Smooth muscle cell of the brain vasculature (primary cell): ENCODE measurements around the gene UMPS.

Experiments
- DNase-seq: peaks from one replicate; pipeline ENCODE4 v3.0.0-alpha.2; 2012; ENCODE audit warnings: low read depth, low spot score

Gene UMPS

DNA sequence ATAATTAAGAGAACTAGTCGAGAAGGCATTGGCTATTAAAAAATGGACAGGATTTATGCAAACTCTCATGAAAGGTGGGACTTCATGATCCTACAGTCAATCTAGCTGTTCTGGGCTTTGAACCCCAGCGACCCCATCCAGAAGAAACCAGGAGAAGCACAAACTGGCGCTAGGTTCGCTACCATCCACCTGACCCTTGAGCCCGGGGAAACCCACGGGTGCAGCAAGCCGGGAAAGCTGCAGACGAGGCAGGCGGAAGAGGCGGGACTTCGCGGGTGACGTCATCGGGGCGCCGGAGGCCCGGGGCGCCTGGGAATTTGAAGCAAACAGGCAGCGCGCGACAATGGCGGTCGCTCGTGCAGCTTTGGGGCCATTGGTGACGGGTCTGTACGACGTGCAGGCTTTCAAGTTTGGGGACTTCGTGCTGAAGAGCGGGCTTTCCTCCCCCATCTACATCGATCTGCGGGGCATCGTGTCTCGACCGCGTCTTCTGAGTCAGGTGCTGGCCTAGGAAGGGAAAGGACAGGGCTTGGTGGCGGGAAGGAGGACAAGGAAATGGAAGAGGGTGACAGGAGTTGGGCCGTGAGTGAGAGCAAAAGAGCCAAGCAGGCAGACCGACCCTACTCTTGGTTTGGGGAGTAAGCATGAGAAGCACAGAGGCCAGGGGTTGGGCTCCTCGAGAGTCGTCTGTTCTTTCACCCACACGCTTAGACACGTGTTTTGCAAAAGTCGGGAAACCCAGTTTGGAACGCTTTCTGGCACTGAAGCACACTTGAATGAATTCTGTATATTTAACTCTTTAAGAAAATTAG, at the start of gene UMPS:
UMPS (plus strand) TSS at position 324 of the 812 bp plus-strand sequence; CDS start at position 344, 20 bp downstream.
- DNase-seq: peak; percentile 23

DNA sequence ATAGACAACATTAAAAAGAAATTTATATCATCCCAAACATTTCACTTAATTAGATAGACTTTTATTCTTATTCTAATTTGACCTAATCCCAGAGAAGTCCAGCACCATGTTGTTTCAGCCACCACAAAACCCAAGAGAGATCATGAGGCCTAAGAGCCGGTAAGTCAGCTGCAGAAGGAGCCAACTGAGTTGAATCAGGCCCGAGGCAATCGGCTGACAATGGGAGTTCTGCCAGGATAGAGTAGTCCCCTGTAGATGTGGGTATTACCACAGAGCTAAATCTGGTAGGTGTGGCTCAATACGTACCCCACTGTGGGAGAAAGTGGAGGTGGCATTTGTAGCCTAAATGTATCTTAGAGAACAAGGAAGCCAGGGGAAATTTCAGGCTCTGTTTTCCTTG, 49.7 kb upstream of the UMPS start:
- no peak for DNase-seq

DNA sequence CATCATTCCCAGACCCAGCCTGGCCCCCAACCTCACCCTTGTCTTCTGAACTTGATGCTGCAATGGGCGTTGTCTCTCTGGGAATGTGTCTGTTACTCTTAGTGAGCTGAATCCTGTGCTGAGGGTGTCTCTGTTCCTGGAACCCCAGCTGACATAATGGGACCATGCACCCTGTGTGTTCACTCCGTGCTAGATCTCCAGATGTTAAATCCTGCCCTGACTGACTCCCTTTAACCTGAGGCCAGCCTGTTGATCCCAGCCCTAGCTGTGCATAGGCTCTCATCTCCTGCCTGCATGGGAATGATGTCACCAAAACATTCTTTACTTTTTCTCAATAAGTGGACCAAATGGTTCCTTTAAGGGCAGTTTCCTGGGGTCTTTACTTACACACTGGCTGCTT, 48.0 kb upstream of the UMPS start:
- no peak for DNase-seq

DNA sequence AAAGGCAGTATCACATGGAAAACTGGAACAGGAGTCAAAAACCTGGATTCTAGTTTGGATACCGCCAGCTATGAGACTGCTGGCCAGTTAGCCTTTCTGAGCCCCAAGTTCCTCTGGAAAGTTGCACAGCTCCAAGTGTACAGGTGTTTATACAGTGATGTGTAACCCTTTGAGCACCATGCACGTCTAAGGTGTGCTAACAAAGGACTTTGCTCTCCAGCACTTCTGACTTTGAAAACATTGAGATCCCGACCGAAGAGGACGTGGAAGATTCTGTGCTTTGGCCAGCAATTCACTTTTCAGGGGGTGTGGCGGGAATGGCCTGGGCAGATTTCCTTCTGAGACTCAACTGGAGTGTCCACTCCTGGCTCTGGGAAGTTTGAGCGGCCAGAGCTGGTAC, 45.8 kb upstream of the UMPS start:
- DNase-seq: no peak

DNA sequence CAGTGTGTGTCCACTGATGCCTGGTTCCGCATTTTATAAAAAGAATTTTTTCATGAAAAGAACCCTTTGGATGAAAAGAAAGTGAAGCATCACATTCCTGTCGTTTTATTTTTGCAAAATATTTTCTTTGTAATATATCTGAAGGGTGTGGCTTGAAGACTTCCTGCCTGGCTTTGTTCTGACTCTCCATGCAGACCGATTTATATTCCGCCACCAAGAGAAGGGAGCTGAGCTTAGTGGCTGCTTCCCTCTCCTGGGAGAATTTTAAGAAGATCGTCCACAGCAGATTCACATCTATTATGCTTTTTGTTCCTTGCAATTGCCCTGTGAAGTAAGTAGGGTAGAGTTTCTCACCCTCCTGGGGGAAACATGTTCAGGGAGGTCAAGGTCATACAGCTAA, 45.2 kb upstream of the UMPS start:
- no peak for DNase-seq

DNA sequence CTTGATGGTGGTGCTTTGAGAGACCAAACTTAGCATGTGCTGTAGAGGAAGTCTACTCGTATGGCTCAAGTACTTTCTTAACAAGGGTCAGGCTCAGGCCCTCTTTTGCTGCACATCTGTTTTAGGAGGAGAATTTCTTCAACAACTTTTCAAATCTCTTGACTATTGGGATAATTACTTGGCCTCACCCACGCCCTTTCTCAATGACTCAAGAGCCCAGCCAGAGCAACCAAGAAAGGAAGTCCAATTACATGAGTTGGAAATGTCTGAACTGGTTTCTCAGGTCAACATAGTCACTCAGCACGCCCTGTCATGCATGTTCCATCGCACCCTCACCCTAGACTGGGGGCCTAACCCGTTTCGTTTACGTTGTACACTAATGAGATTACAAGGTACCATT, 44.8 kb upstream of the UMPS start:
- no peak for DNase-seq

DNA sequence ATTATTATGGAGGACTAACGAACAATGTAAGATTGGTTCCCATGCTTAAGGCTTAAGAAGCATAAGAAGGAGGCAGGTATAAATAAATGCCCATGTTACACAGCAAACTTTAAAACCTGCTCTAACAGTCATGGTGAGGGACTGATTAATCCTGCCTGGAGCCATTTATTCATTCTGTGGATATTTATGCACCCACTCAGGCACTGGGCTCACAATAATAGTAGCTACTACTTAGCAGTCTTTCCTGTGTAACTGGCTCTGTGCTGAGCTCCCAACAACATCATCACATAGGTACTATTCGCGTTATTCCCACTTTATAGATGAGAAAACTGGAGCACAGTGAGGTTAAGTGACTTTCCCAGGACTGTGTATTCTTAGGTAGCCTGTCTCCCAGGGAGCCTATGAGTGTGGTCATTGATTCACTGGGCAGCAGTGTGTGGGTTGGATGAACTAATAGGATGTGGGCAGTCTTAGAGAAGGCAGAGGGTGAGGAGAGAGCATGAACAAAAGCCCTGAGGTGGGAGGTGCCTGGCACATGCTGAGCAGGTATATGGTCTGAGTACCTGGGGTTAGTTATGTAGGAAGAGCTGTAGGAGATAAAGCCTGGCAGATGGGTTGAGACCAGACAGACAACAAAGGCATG, 44.1 kb upstream of the UMPS start:
- no peak for DNase-seq

DNA sequence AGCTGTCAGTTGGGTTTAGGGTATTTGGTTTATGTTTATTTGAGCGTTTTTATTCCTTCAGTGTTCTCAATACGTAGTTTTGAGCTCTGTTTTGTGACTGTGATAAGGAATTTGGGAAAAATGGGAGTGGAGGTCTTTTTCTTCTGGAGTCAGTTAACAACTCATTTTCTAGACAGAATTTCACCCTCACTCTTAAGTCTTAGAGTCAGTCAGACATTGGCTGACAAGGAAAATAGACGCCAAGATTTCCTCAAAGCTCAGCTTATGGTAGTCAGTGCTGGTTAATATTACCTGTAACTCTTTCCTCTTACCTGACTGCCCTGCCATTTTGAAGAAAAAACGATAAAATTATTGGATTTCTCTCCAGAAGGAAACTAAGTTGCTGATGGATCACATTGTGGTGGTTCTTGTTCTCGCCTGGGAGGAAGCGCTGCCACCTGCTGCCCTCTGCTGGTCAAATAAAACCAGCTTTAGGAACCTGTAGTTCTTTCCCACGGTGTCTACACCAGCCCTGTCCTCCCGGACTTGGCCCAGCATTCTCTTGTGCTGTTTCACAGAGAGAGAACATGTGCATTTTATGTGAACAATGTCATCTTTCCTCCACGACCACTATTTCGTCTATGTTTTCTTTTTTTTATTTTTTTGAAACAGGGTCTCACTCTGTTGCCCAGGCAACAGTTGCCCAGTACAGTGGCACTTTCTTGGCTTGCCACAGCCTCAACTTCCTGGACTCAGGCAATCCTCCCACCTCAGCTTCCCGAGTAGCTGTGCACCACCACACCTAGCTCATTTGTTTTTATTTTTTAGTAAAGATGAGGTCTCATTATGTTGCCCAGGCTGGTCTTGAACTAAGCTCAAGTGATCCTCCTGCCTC, 41.4 kb upstream of the UMPS start:
- peak; percentile 75 for DNase-seq

DNA sequence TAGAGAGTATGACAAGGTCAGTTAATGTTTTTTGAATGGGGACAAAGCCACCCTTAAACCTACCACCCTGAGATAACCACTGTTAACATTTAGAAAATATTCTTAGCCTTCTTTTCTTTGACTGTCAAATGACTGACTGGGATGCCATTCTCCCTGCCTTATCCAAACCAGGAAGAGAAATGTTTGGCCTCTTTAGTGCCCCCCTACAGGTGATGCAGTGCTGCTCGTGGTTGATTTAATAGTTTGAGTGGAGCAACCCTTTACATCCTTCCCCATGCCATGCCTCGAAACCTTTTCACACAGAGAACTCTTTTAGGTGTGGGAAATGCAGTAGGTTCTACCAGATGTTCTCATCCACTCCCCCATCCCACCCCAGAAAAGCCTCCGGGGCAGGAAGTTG, 38.7 kb upstream of the UMPS start:
- DNase-seq: no peak

DNA sequence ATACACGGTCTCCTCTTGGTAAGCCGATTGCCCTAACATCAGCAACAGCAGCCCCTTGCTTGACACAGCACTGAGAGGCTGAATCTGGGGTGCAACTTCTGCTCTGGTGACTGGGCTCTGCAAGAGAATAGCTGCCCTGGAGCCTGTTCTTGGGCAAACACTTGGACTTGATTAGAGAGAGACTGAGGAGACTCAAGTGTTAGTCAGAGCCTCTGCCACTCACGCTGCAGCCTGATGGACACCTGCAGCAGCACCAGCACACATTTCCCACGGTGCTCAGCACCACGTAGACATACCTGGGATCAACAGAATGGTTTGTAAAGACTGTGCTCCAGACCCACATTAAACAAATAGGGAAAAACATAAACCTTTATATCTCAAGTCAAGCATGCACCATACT, 35.8 kb upstream of the UMPS start:
- DNase-seq: no peak

DNA sequence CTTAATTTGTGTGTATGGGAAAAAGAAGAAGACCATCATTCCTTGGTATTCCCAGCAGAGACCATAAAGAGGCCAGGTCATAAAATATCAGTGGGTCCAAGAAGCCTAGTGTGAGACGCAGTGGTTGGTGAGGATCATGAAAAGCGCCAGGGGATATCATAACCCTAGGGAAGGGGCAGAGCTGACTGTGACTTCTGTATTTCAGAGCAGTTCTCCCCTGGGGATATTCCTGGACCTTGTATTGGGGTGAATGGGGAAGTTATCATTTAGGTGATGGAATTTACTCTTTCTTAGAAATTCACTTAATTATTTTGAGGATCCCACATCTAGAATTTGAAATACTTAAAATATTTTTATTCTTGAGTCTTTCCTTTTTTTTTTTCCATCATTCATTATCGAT, 34.9 kb upstream of the UMPS start:
- DNase-seq: no peak

DNA sequence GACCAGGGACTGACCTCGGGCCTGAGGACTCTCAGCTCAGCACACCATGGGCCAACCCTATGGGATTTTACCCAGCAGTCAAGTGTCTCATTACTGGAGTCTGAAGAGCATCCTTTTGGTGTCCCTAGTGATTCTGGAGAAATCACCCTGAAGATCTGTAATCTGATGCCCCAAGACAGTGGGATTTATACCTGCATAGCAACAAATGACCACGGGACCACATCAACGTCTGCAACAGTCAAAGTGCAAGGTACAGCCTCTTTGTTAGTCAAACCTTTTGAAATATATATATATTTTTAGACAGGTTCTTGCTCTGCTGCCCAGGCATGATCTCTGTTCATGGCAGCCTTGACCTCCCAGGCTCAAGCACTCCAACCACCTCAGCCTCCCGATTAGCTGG, 34.2 kb upstream of the UMPS start:
- no peak for DNase-seq

DNA sequence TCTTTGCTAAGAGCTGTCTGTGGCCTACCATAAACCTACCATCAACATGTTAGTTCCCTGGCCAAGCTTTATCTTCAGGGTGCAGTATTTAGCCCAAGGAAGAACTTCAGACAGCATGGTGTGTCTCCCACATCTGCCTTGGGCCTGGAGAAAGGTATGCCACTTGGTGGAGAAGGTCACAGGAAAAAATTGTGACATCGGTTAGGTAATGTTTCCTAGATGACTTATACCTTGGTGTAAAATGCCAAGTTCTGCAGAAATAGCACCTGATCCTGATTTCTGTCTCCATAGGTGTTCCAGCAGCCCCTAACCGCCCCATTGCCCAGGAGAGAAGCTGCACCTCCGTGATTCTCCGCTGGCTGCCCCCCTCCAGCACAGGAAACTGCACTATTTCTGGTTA, 33.0 kb upstream of the UMPS start:
- no peak for DNase-seq

DNA sequence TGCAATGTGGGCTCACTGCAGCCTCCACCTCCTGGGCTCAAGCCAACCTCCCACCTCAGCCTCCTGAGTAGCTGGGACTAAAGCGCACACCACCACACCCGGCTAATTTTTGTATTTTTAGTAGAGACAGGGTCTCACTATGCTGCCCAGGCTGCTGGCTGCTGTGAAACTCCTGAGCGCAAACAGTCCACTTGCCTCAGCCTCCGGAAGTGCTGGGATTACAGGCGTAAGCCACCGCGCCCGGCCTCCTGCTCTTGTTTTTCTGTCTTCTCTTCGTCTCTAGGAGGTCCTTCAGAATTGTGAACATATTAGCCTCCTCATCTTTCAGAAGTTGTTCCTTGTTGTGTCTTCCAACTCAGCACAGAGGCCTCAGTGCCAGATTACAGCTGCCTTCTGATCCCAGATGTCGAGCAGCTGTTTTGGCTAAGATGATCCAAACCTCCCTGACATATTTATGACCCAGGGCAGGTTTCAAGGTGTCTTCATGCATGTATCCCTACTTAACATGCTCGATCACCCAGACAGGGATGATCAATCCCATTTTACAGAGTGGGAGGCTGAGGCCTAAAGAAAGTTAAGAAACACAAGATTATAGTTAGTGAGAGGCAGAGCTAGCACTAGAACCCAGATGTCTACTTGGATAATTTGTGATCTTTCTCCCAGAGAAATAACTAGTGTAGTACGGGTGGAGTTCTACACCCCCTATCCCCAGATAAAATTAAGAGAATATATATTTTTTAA, 32.1 kb upstream of the UMPS start:
- DNase-seq: no peak

DNA sequence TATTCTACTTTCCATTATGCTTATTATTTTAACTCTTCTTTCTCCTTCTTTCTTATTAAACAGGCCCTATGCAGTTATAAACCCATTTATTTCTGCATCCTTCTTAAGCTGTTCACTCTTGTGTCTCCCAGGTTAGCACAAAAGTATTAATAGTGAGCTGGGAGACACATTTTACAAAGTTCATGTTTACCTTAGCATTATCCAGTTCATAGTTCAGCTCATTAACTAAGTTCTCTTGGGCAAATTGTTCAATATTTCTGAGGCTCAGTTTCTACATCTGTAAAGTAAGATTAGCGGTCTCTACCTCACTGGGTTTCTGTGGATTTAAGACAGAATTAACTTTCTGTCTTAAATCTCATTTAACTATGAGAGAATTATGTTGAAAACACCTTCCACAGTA, 31.2 kb upstream of the UMPS start:
- DNase-seq: no peak

DNA sequence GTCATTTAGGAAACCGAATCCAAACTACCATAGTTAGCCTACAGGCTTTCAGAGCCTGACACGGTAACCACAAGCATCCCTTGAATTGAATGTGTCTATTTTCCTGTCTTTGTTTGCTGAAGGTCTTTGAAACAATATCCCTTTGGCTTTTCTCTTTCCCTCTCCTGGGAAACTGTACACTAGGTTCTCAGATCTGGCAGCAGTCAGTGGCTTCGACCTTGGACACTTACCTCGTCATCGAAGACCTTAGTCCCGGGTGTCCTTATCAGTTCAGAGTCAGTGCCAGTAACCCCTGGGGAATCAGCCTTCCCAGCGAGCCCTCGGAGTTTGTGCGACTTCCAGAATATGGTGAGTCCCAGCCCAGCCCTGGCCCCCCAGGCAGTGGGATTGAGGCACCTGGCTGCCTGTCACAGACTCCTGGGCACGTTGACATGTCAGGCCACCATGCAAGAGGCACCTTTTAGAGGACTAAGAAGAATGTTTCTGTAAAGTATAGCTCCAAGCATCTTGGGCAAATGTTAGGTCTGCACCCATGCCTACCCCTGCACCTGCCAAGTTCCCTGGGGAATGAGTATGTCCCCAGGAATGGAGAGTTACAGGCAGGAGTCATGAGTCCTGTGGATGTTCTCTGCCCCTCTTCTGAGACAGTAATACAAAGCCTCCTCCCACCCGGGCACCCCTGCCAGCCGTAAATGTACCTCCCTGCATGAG, 30.4 kb upstream of the UMPS start:
- no peak for DNase-seq

DNA sequence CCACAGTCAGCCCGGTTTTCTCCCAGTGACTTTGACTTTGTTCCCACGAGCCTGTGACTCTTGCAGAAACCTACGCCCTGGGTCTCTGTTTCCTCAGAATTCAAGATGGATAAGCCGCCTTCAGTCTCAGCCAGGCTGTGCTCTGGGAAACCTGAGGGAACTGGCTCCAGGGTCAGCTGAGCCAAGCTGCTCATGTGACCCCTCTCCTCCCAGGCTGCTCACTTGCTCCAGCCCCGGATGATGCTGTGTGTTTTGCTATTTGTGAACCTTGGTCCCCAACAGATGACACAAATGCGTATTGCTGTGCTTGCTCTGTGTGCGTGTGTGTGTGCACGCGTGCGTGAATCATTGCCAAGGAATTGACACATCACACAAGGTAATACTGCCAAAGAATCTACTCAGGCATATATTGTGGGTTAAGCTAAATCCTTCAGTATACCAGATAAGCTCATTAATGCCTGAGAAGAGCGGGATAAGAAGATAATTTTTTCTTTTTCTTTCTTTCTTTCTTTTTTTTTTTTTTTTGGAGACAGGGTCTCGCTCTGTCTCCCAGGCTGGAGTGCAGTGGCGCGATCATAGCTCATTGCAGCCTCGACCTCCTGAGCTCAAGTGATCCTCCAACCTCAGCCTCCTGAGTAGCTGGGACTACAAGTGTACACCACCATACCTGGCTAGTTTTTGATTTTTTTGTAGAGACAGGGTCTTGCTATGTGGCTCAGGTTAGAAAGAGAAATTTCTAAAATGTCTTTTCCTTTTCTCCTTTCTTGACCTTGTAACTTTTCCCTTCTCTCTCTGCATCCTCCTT, 29.2 kb upstream of the UMPS start:
- no peak for DNase-seq

DNA sequence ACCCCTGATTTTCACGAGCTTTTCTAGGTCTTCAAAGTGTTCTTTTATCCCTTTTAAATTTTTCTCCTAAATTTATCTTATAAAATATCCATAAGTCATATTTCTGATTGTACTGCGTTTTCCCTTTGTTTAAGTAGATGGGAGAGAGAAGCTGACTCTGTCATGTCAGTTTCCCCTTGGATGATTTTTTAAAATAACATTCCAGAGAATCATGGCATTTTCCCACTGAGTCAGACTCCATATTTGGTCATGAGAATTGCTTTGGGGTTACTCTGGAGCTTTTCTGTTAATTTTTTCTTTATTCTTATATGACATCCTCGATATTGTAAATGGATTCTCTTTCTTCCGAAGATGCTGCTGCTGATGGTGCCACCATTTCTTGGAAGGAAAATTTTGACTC, 28.6 kb upstream of the UMPS start:
- peak; percentile 37 for DNase-seq

DNA sequence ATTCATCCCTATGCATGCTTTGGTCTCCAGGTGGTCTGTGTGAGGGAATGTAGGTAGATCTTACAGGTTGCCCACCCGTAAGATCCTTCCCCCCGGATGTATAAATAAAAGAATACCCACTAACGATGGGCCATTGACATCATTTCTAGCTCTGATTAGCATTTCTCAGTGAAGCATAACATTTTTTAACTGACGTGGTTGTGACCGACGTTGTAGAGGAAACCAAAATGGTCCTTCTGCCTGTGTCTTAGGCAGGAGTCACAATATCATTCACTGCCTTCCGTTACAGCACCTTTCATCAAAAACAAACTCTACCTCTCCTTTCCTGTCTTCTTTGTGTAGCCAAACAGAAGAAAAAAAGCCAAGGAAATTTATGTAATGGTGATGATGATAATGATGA, 27.3 kb upstream of the UMPS start:
- DNase-seq: no peak

DNA sequence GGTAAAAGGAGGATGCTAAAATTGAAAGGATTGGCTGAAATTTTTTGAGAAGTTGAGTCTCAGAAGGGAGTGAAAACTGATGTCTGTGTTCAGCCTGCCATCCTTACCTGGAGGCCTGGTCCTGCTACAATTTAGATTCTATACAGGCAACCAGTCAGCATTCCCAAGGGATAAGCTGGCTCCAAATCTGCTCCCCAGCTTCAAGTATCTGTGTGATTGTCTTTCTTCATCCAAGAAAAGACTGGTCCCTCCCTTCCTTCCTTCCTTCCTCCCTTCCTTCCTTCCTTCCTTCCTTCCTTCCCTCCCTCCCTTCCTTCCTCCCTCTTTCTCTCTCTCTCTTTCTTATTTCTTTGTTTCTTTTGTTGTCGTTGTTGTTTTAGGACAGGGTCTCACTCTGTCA, 24.7 kb upstream of the UMPS start:
- DNase-seq: no peak
